Activated T-cell treated with anti-CD3 and anti-CD28 coated beads, Interleukin-2, amount 50 U/mL, for 72 hours (primary cell): ENCODE data around the gene TMEM140. TPM values are rescaled to one million over a fixed set of nuclear protein-coding genes. Genes with fewer than 3 reads are reported as not detected.
"Not testable (repeated sequence)": the region's sequence is repeated elsewhere in the genome, so short reads cannot be mapped to it uniquely, and the experiment has no call there.

ENCODE experiments used
- ATAC-seq, 2 donors: fragments of 150-1000 bp; cut with Tn5 transposase; replicated peaks in 1 of 2; 2 replicates each; pipeline ENCODE4 v1.10.0; 2021; ENCODE audit warnings: moderate library complexity in 2 of 2, mild to moderate bottlenecking in 1 of 2
- DNase-seq, 2 donors: peaks; one replicate each; pipeline ENCODE4 v3.0.0; 2021 to 2022; ENCODE audit warnings: mixed read lengths in 1 of 2
- H3K27ac Mint-ChIP-seq: one replicate; pipeline ENCODE4 v1.8.0; 2022; ENCODE audit warnings: mild to moderate bottlenecking, moderate library complexity, mixed read lengths
- H3K27me3 Mint-ChIP-seq: one replicate; pipeline ENCODE4 v1.8.0; 2022; ENCODE audit warnings: low read depth, mixed read lengths
- H3K36me3 Mint-ChIP-seq, 2 donors: one replicate each; pipeline ENCODE4 v1.8.0; 2022; ENCODE audit warnings: mixed read lengths in 2 of 2, mild to moderate bottlenecking in 1 of 2; ENCODE audit not compliant: insufficient read depth in 2 of 2
- H3K4me1 Mint-ChIP-seq: one replicate; pipeline ENCODE4 v1.8.0; 2022; ENCODE audit warnings: low read depth, mixed read lengths
- H3K4me3 Mint-ChIP-seq, 2 donors: one replicate each; pipeline ENCODE4 v1.8.0; 2022; ENCODE audit warnings: mild to moderate bottlenecking in 2 of 2, mixed read lengths in 2 of 2, moderate library complexity in 2 of 2
- H3K9me3 Mint-ChIP-seq, 2 donors: one replicate each; pipeline ENCODE4 v1.8.0; 2022; ENCODE audit warnings: mixed read lengths in 2 of 2
- total RNA-seq, 2 donors: library from RNA; stranded (reverse); gene quantifications; one replicate each; pipeline ENCODE4 v1.2.3, GENCODE V29; 2022

Gene TMEM140
- total RNA-seq: 10 to 100 TPM; 26.4 to 37.0 TPM

DNA sequence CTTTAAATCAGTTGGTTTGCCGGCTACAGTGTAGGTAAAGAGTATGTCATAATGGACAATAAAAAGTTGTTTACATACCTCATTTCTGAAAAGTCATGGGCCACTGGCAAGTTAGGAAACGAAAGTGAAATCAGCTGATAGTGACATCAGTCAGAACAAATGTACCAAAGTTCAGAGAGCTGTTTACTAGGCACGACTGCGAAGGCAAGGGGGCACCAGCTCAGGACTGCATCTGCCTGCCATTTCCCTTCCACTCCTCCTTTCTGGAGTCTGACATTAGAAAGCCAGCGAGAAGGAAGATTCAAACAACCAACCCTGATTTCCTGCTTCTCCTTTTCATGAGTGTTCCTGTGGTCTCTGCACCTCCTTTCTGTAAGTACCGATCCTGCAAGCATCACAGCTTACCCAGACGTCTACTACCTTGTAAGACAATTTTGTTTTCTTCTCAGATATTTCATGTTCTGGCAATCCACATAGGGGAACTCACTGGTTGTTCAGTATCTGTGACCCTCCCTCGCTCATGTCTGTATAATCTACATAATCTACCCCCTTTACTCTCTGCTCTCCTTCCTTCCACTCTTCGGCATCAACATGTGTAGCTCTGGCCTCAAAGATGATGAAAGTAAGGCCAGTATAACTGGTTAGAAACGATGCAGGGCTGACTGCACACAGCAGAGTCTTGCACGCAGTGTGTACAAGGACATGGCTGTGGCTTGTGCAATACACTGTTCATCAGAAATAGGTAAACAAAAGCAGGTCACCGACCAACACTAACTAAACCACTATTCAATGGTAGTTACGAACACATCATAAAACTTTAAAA lies at the start of gene TMEM140:
Gene TMEM140 (plus strand): TSS at position 174 of the 823 bp plus-strand sequence. CDS start 16,370 bp downstream, outside the sequence.
- Mint-ChIP-seq H3K36me3 (peaks cover 19 to 29% of the 10 kb centered on the region in 2 donors), H3K4me3 (peak within 1 kb of the TSS; percentile 81 to 84), H3K9me3 (peaks cover 3 to 5% of the 10 kb centered on the region in 2 donors), H3K4me1 (peaks cover 72% of the 10 kb centered on the region), H3K27ac (peak within 1 kb of the TSS; percentile 75), H3K27me3 (no peaks in the 10 kb centered on the region)
- DNase-seq: peak; percentile 67 to 69
- ATAC-seq: peak; percentile 89

DNA sequence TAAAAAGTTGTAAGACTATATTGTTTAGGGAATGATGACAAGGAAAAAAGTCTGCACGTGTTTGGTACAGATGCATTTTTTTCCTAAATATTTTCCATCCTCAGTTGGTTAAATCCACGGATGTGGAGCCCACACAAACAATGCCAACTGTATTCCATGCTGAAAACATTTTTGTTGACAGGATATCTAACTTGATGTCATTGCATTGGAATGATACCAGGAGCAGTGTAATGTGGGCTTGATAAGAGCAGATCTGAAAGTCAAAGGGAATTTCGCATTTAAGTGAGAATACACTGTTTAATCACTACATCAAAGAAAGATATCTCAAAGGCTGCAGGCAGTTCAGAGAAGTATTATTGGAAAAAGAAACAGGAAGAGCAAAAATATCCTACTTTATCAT lies 49.5 kb upstream of the TMEM140 start:
- peaks cover 2% of the 10 kb centered on the region in 2 donors for H3K9me3 Mint-ChIP-seq
- no peaks in the 10 kb centered on the region for H3K27me3 Mint-ChIP-seq
- H3K4me1 Mint-ChIP-seq: peaks cover 9% of the 10 kb centered on the region

DNA sequence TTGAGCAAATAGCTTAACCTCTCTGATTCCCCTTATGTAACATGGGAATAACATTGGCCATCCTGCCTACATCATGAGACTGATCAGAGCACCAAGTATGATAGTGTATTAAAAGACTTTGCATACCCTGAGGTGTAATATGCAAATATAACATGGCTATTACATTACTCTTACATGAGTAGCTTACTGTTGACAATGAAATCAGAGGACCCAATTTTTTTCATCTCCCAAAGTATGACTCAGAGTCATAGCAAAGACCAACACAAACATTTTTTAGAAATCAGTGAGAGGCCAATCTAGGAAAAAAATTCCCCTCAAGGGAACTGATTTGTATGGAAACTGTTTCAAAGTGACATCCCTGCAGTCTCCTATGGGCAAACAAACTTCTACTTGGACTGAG lies 47.0 kb upstream of the TMEM140 start:
- no peak for DNase-seq
- no peak for ATAC-seq
- Mint-ChIP-seq H3K36me3 (no peaks in the 10 kb centered on the region), H3K27ac (no peak overlapping the region), H3K4me3 (no peak overlapping the region), H3K9me3 (peaks cover 2% of the 10 kb centered on the region in 2 donors), H3K4me1 (peaks cover 9% of the 10 kb centered on the region), H3K27me3 (no peaks in the 10 kb centered on the region)

More for the DNA sequence above, 49.5 kb upstream of the TMEM140 start:
- H3K36me3 Mint-ChIP-seq: no peaks in the 10 kb centered on the region
- H3K4me3 Mint-ChIP-seq: no peak overlapping the region
- no peak overlapping the region for H3K27ac Mint-ChIP-seq
- no peak for ATAC-seq
- no peak for DNase-seq

DNA sequence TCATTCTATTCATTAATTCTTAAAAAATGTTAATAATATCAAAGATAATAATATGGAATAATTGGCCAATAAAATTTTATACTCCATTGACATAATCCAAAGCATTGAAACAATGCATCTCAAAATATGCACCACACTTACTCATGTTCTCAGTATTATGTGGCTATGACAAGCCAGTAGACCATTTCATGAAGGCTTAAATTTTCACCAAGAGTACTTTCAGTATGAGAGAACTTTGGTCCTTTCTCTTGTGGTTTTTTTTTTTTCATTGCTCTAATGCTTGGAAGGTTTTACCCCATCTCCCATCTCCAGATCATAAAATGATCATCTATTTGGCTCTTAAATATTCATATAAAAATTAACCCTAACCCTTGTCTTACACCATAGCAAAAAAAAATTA lies 45.5 kb upstream of the TMEM140 start:
- H3K27me3 Mint-ChIP-seq: no peaks in the 10 kb centered on the region
- H3K27ac Mint-ChIP-seq: no peak overlapping the region
- peak; percentile 76 to 88 for ATAC-seq
- DNase-seq: no peak
- peaks cover under 1% of the 10 kb centered on the region in 2 donors for H3K36me3 Mint-ChIP-seq
- peaks cover 0 to 2% of the 10 kb centered on the region in 2 donors for H3K9me3 Mint-ChIP-seq
- no peak overlapping the region for H3K4me3 Mint-ChIP-seq
- H3K4me1 Mint-ChIP-seq: peaks cover 9% of the 10 kb centered on the region

DNA sequence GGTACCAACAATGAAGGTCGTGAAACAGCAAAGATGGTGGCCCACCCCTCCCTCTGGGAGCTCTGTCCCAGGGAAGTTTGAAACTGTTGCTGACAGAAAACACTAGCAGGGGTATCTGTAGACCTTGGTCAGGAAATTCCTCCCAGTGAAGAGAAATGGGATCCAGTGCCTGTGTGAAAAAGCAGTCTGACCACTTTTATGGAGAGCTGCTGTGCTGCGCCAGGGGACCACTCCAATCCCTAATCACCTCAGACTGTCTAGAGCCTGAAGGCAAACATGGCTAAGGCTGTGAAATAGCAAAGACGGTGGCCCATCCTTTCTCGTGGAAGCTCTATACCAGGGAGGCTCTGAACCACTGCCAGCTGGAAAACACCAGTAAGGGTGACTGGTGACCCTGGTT lies 38.3 kb upstream of the TMEM140 start:
- H3K4me3 Mint-ChIP-seq: no peak overlapping the region
- DNase-seq (no peak), ATAC-seq (no peak)
- H3K36me3 Mint-ChIP-seq: peaks cover 3 to 4% of the 10 kb centered on the region in 2 donors
- H3K27ac Mint-ChIP-seq: no peak overlapping the region
- peaks cover 3 to 10% of the 10 kb centered on the region in 2 donors for H3K9me3 Mint-ChIP-seq
- H3K4me1 Mint-ChIP-seq: no peaks in the 10 kb centered on the region
- no peaks in the 10 kb centered on the region for H3K27me3 Mint-ChIP-seq

DNA sequence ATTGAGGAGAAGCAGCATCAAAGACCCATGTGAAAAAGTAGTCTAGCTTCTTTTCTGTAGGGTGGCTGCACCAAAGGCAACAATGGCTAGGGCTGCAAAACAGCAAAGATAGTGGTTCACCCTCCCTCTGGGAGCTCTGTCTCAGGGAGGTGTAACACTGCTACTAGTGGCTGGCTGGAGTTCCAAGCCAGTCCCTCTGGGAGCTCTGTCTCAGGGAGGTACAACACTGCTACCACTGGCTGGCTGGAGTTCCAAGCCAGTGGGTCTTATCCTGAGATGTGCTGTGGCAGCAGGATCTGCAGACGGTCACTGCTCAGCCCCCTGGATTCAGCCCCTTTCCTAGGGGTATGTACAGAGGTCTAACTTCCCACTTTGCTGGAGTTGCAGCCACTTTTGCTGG lies 37.9 kb upstream of the TMEM140 start:
- H3K36me3 Mint-ChIP-seq: peaks cover 3 to 4% of the 10 kb centered on the region in 2 donors
- H3K9me3 Mint-ChIP-seq: peaks cover 4 to 10% of the 10 kb centered on the region in 2 donors

DNA sequence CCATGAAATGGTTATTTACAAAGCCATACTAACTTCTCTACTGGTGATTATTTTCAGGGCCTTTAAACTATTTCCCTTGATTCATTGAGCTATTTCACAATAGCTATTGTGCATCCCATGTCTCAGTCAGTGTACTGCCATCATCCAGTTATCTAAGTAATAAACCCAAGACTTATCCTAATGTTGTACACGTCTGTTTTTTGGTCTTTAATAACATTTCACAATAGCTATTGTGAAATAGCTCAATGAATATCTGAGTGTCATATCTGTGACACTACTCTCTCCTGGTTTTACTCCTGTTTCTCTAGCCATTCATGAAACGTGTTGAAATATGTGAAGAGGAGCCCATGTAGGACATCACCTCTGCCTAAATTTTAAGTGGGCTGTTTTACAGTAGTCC lies 36.5 kb upstream of the TMEM140 start:
- Mint-ChIP-seq H3K27me3 (no peaks in the 10 kb centered on the region), H3K9me3 (peaks cover 4 to 10% of the 10 kb centered on the region in 2 donors)

More for the DNA sequence above, 37.9 kb upstream of the TMEM140 start:
- Mint-ChIP-seq H3K4me3 (no peak overlapping the region), H3K27me3 (no peaks in the 10 kb centered on the region), H3K4me1 (no peaks in the 10 kb centered on the region), H3K27ac (no peak overlapping the region)
- ATAC-seq (no peak), DNase-seq (no peak)

DNA sequence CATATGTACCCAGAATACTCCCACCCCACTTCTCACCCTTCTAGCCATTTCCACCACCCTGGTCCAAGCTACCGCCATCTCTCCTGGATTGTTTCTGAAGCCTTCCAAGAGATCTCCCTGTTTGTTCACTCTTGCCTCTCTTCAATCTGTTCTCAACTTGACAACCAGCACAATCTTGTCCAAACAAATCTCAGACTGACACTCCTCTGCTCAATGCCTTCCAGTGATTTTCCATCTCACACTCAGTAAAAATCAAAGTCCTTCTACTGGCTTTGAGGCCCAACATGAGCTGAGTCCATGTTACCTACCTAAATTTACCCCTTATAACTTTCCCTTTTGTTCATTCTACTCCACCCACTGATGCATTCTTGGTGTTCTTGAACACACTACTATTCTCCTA lies 33.2 kb upstream of the TMEM140 start:
- Mint-ChIP-seq H3K9me3 (peaks cover 1 to 2% of the 10 kb centered on the region in 2 donors), H3K4me1 (no peaks in the 10 kb centered on the region), H3K36me3 (peaks cover 1 to 5% of the 10 kb centered on the region in 2 donors), H3K4me3 (no peak overlapping the region), H3K27ac (no peak overlapping the region), H3K27me3 (no peaks in the 10 kb centered on the region)
- ATAC-seq: no peak
- no peak for DNase-seq

More for the DNA sequence above, 36.5 kb upstream of the TMEM140 start:
- DNase-seq: no peak
- peaks cover 3 to 4% of the 10 kb centered on the region in 2 donors for H3K36me3 Mint-ChIP-seq
- ATAC-seq: no peak
- no peak overlapping the region for H3K4me3 Mint-ChIP-seq
- H3K4me1 Mint-ChIP-seq: no peaks in the 10 kb centered on the region
- H3K27ac Mint-ChIP-seq: no peak overlapping the region

DNA sequence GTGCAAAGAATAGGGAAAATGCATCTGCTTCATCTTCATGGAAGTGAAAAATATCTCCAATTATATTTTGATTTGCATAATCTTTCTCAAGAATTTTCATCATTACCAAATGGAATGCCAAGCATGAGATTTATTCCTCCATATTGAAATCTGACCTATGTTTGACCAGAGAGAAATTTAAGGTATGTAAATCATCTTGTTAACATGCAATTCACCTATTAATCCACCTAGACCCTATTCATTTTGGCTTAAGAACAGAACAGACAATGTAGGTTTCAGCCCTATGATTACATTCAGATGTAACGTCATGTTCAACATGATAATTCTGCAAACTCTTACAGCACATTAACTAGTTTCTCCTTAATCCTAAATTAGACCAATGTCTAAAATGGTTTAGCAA lies 30.8 kb upstream of the TMEM140 start:
- H3K27me3 Mint-ChIP-seq: no peaks in the 10 kb centered on the region
- ATAC-seq (no peak), DNase-seq (no peak)
- no peak overlapping the region for H3K4me3 Mint-ChIP-seq
- H3K4me1 Mint-ChIP-seq: no peaks in the 10 kb centered on the region
- peaks cover 5 to 9% of the 10 kb centered on the region in 2 donors for H3K9me3 Mint-ChIP-seq
- peaks cover 6 to 14% of the 10 kb centered on the region in 2 donors for H3K36me3 Mint-ChIP-seq
- no peak overlapping the region for H3K27ac Mint-ChIP-seq

DNA sequence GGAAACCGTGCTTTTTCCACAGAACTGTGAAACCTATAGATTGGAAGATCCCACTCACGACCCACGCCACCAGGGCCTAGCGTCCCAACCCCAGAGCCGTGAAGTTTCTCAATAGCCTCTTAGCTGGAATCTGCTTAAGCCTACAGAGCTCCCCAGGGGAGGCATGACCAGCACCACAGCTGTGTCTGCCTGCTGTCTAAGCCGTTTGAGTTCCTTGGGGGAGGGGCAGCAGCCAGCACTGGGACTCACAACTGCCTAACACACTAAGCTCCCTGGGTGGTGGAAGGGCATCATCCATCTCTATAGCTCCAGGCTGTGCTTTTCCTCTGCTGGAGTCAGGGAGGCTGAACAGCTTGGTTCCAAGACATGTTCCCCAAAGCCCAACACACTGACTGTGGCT lies 26.0 kb upstream of the TMEM140 start:
- Mint-ChIP-seq H3K4me1 (no peaks in the 10 kb centered on the region), H3K27ac (no peak overlapping the region), H3K27me3 (no peaks in the 10 kb centered on the region), H3K4me3 (no peak overlapping the region), H3K9me3 (peaks cover 7 to 8% of the 10 kb centered on the region in 2 donors), H3K36me3 (peaks cover 12 to 19% of the 10 kb centered on the region in 2 donors)
- ATAC-seq: no peak
- no peak for DNase-seq

DNA sequence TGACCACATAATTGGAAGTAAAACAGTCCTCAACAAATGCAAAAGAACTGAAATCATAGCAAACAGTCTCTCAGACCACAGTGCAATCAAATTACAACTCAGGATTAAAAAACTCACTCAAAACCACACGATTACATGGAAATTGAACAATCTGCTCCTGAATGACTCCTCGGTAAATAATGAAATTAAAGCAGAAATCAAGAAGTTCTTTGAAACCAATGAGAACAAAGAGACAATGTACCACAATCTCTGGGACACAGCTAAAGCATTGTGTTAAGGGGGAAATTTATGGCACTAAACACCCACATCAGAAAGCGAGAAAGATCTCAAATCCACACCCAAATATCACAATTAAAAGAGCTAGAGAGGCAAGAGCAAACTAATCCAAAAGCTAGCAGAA lies 23.2 kb upstream of the TMEM140 start:
- not testable (repeated sequence) for H3K9me3 Mint-ChIP-seq, H3K4me3 Mint-ChIP-seq, ATAC-seq, DNase-seq, H3K27ac Mint-ChIP-seq, H3K4me1 Mint-ChIP-seq, H3K27me3 Mint-ChIP-seq
- H3K36me3 Mint-ChIP-seq: peaks cover 11 to 14% of the 10 kb centered on the region in 2 donors

DNA sequence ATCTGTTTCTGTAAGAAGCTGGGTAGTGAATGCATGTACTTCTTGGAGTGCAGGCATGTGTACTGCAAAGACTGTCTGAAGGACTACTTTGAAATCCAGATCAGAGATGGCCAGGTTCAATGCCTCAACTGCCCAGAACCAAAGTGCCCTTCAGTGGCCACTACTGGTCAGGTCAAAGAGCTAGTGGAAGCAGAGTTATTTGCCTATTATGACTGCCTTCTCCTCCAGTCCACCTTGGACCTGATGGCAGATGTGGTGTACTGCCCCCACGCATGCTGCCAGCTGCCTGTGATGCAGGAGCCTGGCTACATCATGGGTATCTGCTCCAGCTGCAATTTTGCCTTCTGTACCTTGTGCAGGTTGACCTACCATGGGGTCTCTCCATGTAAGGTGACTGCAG lies 18.9 kb upstream of the TMEM140 start:
- DNase-seq: no peak
- Mint-ChIP-seq H3K9me3 (peaks cover 2 to 9% of the 10 kb centered on the region in 2 donors), H3K27ac (no peak overlapping the region), H3K4me1 (no peaks in the 10 kb centered on the region), H3K36me3 (peaks cover 9 to 14% of the 10 kb centered on the region in 2 donors), H3K27me3 (no peaks in the 10 kb centered on the region), H3K4me3 (no peak overlapping the region)
- ATAC-seq: no peak

DNA sequence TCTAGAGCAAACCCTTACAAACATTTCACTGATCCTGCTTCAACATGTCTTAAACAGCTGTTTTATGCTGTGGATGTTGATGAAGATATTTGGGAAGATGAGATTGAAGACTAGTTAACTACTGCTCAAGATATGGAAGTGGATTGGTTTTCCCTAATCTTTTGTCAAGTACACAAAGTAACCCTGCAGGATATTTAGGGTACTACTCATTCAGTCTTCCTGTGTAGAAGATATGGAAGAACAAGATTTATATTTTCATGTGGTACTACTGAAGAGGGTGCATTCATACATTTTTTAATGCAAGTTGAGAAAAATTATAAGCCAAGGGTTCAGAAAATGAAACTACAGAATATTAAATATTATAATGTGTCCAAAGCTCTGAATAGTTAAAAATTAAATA lies 18.3 kb upstream of the TMEM140 start:
- ATAC-seq: no peak
- no peaks in the 10 kb centered on the region for H3K4me1 Mint-ChIP-seq
- DNase-seq: no peak
- H3K9me3 Mint-ChIP-seq: peaks cover 2 to 6% of the 10 kb centered on the region in 2 donors
- peaks cover 6 to 13% of the 10 kb centered on the region in 2 donors for H3K36me3 Mint-ChIP-seq
- no peak overlapping the region for H3K4me3 Mint-ChIP-seq
- no peak overlapping the region for H3K27ac Mint-ChIP-seq
- no peaks in the 10 kb centered on the region for H3K27me3 Mint-ChIP-seq
